Fibroblast of skin of right biceps (primary cell): ENCODE results near the gene SLC2A2.
A peak's percentile ranks its signal among the peaks of the same experiment; 100 is the strongest.

Source experiments
- DNase-seq: peaks from one replicate; pipeline ENCODE4 v3.0.0-alpha.2; 2013

SLC2A2 gene

DNA sequence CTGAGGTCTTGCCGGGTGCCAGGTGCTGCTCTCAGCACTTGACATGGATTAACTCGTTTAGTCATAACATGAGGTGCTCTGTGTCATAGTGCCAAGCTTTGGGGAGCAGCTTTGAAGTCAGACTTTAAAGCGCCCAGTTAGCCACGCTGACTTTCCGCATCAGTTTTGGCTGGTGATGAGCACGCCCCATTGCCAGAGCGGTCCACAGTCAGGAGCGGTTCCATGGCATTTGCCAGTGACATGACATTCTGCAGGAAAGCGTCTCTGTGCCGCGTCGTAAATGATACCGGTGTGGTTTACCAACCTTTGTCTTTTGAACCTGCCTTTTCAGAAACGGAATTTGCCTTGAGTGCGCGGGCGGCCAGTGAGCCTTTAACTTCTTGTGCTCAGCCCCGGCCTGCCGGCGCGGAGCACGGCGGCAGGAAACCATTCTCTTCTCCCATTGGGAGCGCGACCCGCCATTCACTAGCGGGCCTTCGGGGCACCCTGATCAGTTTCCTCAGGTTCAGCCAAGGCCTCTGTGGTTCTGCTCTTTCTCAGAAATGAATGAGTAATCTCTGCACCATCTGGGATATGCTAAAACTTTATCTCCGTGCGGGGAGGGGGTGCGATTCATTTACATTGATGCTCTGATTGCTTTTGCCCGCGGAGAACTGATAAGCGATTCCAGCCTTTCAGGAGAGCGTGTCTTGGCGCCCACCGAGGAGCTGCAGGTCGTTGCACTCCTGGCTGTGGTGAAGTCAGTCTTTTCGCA is 1.7 kb upstream of the SLC2A2 start:
- peak; percentile 97 for DNase-seq

DNA sequence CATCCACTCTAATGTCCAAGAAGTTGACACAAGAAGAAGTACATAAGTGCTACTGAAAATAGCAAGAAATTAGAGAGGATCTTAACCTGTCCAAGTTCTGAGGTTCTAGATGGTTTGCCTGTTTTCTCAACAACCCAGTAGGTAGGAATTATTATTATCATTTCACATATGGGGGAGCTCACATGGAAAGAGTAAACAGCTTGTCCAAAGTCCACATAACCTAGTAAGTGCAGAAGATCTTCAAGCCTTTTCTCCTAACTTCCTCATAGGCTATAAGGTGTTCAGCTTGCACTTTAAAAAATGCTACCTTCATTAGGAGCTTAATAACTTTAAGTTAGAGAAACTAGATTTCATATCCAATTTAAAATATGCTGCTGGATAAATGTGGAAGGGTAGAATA is 3.0 kb downstream of the SLC2A2 start:
- no peak for DNase-seq

DNA sequence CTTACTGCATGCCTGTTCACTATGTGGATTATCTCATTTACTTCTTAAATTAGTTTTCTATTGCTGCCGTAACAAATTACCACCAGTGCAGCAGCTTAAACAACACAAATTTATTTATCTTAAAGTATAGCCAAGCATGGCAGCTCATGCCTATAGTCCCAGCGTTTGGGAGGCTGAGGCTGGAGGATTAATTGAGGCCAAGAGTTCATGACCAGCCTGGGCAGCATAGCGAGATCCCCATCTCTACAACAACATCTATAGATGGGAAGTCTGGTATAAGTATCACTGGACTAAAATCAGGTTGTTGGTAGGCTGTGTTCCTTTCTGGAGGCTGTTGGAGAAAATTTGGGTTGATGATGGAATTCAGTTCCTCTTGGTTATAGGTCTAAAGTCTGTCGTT is 5.1 kb downstream of the SLC2A2 start:
- DNase-seq = no peak

- peak; percentile 53 for DNase-seq
Observed at GRCh38 chr3:171018156-171018935, 8.2 kb downstream of the SLC2A2 start.

- DNase-seq = no peak
Observed at GRCh38 chr3:171013822-171014748, 12.4 kb downstream of the SLC2A2 start.

DNA sequence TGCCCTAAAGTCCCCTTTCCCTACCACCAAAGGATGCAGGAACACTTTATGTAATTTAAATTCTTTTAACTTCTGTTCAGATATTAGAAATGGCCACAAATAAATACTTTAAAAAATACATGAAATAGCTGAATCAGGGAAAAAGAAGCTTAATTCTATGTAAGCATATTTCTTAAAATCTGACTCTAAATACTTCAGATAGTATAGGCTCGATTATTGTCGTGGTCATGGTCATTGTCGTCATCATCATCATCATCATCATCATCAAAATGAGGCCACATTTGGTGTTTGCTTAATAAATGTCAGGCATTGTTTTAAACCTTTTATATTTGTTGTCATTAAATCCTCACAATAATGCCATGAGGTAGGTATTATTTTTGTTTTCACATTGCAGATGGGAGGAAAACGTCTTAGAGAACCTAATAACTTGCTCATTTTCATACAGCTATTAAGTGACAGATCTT is 14.6 kb downstream of the SLC2A2 start:
- no peak for DNase-seq

DNA sequence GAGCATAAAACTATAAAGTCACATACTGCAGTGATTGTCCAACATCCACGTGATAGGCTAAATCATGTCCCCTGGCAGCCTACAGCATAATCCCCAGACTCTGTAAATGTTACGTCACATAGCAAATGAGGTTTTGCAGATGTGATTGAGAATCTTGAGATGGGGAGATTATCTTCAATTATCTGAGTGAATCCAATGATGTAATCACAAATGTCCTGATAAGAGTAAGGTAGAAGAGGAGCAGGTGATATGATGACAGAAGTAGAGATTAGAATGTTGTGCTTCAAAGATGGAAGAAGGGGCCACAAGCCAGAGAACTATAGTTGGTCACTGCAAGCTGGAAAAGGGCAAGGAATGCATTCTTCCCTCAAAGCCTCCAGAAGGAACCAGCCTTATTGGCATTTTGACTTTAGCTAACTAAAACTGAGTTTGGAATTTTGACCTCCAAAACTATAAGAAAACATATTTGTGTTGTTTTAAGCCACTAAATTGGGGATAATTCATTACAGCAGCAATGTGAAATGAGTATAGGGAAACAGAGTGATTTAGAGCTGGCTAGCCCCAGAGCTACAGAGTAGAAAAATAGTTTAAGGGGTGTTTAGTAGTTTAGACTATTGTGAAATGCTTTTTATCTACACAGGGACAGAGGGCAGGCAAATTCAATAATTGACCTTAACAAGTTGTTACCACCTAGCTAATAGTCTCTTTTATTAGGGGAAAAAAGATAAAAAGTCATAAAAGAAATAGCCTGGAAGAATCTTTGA is 15.2 kb downstream of the SLC2A2 start:
- DNase-seq = no peak

DNA sequence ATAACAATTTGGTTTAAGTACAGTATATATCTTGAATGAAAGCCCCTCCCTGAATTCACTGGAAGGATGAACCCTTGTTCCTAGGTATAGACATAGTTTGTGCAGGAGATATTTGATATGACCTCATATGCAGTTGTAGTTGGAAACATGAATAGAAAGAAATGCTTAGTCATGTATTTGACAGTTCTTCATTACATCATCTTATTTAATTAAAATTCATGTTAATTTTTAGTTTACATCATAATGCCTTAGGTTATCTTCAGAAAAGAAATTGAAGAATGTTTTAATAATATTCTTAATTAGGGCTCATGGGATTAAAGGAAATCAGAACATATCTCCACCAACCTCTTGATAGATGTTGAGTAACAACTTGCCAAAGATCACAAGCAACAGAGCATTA is 19.2 kb downstream of the SLC2A2 start:
- no peak for DNase-seq

GRCh38 chr3:171005648-171006047 is 20.9 kb downstream of the SLC2A2 start:
- peak; percentile 82 for DNase-seq

GRCh38 chr3:171001957-171002694 is 24.4 kb downstream of the SLC2A2 start:
- peak; percentile 63 for DNase-seq

DNA sequence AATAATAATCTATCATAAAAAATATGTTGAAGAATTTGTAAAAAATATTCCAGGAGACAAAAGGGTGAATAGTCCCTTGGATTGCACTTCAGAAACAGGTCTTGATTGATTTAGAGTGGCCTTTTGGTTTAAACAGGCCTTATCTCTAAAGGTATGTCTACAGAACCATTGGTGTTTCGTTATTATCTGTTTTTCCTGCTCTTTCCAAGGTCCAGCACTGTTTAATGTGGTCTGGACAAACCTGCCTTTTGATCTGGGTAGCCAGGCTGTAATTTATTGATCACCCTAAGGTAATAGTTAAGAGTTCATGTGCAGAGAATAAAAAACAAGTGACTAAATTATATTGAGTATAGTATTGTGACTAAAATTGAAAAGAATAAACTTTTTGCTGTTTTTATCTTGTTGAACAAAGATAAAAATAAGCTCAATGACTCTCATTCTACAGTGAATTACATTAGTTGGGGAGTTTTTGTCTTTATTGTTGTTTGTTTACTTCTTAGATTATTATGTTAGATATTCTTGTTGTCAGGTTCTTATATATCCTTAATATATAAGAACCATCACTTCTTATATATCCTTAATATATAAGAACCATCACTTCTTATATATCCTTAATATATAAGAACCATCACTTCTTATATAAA is 25.1 kb downstream of the SLC2A2 start:
- no peak for DNase-seq

GRCh38 chr3:171000281-171000680 is 26.2 kb downstream of the SLC2A2 start:
- no peak for DNase-seq

DNA sequence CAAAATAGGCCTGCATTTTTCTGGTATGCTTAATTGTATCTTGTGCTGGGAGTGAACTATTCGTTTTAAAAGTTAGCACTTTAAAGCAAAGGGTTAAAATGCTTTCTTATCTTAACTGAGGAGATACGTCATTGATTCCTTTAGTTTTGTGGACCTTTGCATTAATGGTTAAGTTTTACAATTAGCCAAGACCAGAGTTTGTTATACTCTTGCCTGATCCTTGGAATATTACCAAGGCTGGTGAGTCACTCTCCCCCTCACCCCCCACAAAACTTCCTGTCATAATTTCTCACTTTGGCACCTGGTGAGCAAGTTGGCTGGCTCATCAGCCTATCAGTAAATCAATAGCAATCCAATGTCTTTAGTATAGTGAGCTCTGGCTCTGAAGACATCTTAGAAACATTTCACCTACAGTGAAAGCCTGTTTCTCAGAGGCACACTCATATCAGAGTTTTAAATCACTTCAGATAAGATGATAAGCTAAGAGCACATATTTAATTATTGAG is 26.7 kb downstream of the SLC2A2 start:
- peak; percentile 93 for DNase-seq

- DNase-seq = peak; percentile 65
Observed at GRCh38 chr3:170997961-170998913, 28.3 kb downstream of the SLC2A2 start.

- DNase-seq = peak; percentile 71
Observed at GRCh38 chr3:170992854-170993253, 33.7 kb downstream of the SLC2A2 start.

DNA sequence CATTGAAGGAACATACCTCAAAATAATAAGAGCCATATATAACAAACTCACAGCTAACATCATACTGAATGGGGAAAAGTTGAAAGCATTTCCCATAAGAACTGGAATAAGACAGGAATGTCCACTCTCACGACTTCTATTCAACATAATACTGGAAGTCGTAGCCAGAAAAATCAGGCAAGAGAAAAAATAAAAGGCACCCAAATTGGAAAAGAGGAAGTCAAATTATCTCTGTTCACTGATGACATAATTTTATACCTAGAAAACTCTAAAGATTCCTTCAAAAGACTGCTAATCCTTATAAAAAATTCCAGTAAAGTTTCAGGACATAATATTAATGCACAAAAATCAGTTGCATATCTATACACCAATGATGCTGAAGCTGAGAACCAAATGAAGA is 34.9 kb downstream of the SLC2A2 start:
- DNase-seq = no peak

GRCh38 chr3:170989100-170989648 is 37.3 kb downstream of the SLC2A2 start:
- no peak for DNase-seq

DNA sequence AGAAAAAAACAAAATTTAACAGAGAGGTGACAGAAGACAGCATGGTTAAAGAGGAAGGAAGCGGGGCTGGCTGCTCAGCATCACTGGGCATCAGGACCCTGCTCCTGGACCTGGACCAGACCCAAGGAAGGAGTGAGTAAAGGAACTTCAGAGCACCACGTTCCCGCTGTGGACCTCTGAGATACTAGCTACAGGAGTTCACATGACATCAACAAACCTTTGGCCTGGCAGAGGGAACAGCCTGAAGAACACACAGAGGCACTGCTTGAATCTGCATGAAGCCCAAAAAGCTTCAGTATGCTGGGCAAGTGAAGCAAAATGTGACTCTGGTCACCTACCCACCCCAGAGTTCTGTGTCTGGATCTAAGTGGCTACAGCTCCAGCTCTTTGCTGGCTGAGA is 38.1 kb downstream of the SLC2A2 start:
- DNase-seq = no peak

- DNase-seq = no peak
Observed at GRCh38 chr3:170985304-170985703, 41.2 kb downstream of the SLC2A2 start.
